Activated T-cell treated with anti-CD3 and anti-CD28 coated beads, Interleukin-2, amount 50 U/mL, for 24 hours (primary cell): Measurements from ENCODE around the gene TMEM186.
"Not testable (repeated sequence)": the region's sequence is repeated elsewhere in the genome, so short reads cannot be mapped to it uniquely, and the experiment has no call there.

Source experiments
- DNase-seq: peaks from one replicate; pipeline ENCODE4 v3.0.0-alpha.2; 2020
- H3K27ac Mint-ChIP-seq: 2 replicates; pipeline ENCODE4 v1.8.0; 2020; ENCODE audit warnings: mild to moderate bottlenecking, mixed read lengths
- H3K27me3 Mint-ChIP-seq: 2 replicates; pipeline ENCODE4 v1.8.0; 2020; ENCODE audit warnings: mixed read lengths
- H3K36me3 Mint-ChIP-seq: 2 replicates; pipeline ENCODE4 v1.8.0; 2020; ENCODE audit warnings: low read depth, mixed read lengths
- H3K4me1 Mint-ChIP-seq: 2 replicates; pipeline ENCODE4 v1.8.0; 2020; ENCODE audit warnings: low read depth, mixed read lengths
- H3K4me3 Mint-ChIP-seq: 2 replicates; pipeline ENCODE4 v1.8.0; 2020; ENCODE audit warnings: mild to moderate bottlenecking, moderate library complexity, mixed read lengths
- H3K9me3 Mint-ChIP-seq: 2 replicates; pipeline ENCODE4 v1.8.0; 2020; ENCODE audit warnings: mixed read lengths

Gene TMEM186

GRCh38 chr16:8768283-8768682 is 29.2 kb downstream of the TMEM186 start:
- Mint-ChIP-seq H3K27ac (no peak overlapping the region), H3K27me3 (no peaks in the 10 kb centered on the region), H3K9me3 (no peaks in the 10 kb centered on the region), H3K4me1 (no peaks in the 10 kb centered on the region), H3K36me3 (peaks cover 41% of the 10 kb centered on the region), H3K4me3 (no peak overlapping the region)
- no peak for DNase-seq

- Mint-ChIP-seq H3K4me3 (no peak overlapping the region), H3K9me3 (no peaks in the 10 kb centered on the region), H3K4me1 (no peaks in the 10 kb centered on the region), H3K36me3 (peaks cover 31% of the 10 kb centered on the region), H3K27ac (no peak overlapping the region), H3K27me3 (no peaks in the 10 kb centered on the region)
- no peak for DNase-seq
These were observed 30.3 kb downstream of the TMEM186 start for GRCh38 chr16:8767176-8767575.

GRCh38 chr16:8764525-8765250 is 32.8 kb downstream of the TMEM186 start:
- no peak for DNase-seq
- H3K27me3 Mint-ChIP-seq = no peaks in the 10 kb centered on the region
- H3K4me3 Mint-ChIP-seq = no peak overlapping the region
- H3K27ac Mint-ChIP-seq = no peak overlapping the region
- no peaks in the 10 kb centered on the region for H3K4me1 Mint-ChIP-seq
- H3K9me3 Mint-ChIP-seq = no peaks in the 10 kb centered on the region
- peaks cover 30% of the 10 kb centered on the region for H3K36me3 Mint-ChIP-seq

GRCh38 chr16:8763899-8764298 is 33.5 kb downstream of the TMEM186 start:
- DNase-seq = no peak
- Mint-ChIP-seq H3K9me3 (no peaks in the 10 kb centered on the region), H3K36me3 (peaks cover 28% of the 10 kb centered on the region), H3K4me1 (no peaks in the 10 kb centered on the region), H3K27me3 (no peaks in the 10 kb centered on the region), H3K4me3 (no peak overlapping the region), H3K27ac (no peak overlapping the region)

GRCh38 chr16:8763083-8763482 is 34.4 kb downstream of the TMEM186 start:
- Mint-ChIP-seq H3K4me1 (no peaks in the 10 kb centered on the region), H3K4me3 (no peak overlapping the region), H3K27ac (no peak overlapping the region), H3K9me3 (no peaks in the 10 kb centered on the region), H3K27me3 (no peaks in the 10 kb centered on the region), H3K36me3 (peaks cover 22% of the 10 kb centered on the region)
- DNase-seq = no peak

GRCh38 chr16:8762254-8762653 is 35.2 kb downstream of the TMEM186 start:
- Mint-ChIP-seq H3K4me3 (no peak overlapping the region), H3K9me3 (no peaks in the 10 kb centered on the region), H3K27me3 (no peaks in the 10 kb centered on the region), H3K27ac (no peak overlapping the region), H3K4me1 (no peaks in the 10 kb centered on the region), H3K36me3 (peaks cover 25% of the 10 kb centered on the region)
- DNase-seq = no peak

- no peaks in the 10 kb centered on the region for H3K9me3 Mint-ChIP-seq
- H3K27ac Mint-ChIP-seq = no peak overlapping the region
- no peaks in the 10 kb centered on the region for H3K27me3 Mint-ChIP-seq
- H3K4me1 Mint-ChIP-seq = no peaks in the 10 kb centered on the region
- no peak overlapping the region for H3K4me3 Mint-ChIP-seq
- H3K36me3 Mint-ChIP-seq = peaks cover 26% of the 10 kb centered on the region
- DNase-seq = no peak
These were observed 36.4 kb downstream of the TMEM186 start for GRCh38 chr16:8761078-8761477.

GRCh38 chr16:8760021-8760420 is 37.4 kb downstream of the TMEM186 start:
- H3K9me3 Mint-ChIP-seq = no peaks in the 10 kb centered on the region
- no peak for DNase-seq
- H3K36me3 Mint-ChIP-seq = peaks cover 21% of the 10 kb centered on the region
- no peaks in the 10 kb centered on the region for H3K27me3 Mint-ChIP-seq
- H3K4me1 Mint-ChIP-seq = no peaks in the 10 kb centered on the region
- no peak overlapping the region for H3K4me3 Mint-ChIP-seq
- no peak overlapping the region for H3K27ac Mint-ChIP-seq

- H3K27ac Mint-ChIP-seq = no peak overlapping the region
- H3K4me1 Mint-ChIP-seq = no peaks in the 10 kb centered on the region
- no peaks in the 10 kb centered on the region for H3K27me3 Mint-ChIP-seq
- DNase-seq = no peak
- no peaks in the 10 kb centered on the region for H3K9me3 Mint-ChIP-seq
- no peak overlapping the region for H3K4me3 Mint-ChIP-seq
- peaks cover 18% of the 10 kb centered on the region for H3K36me3 Mint-ChIP-seq
These were observed 39.4 kb downstream of the TMEM186 start for GRCh38 chr16:8758022-8758421.

GRCh38 chr16:8756755-8757154 is 40.7 kb downstream of the TMEM186 start:
- Mint-ChIP-seq H3K27me3 (no peaks in the 10 kb centered on the region), H3K36me3 (peaks cover 24% of the 10 kb centered on the region), H3K4me3 (no peak overlapping the region), H3K9me3 (no peaks in the 10 kb centered on the region), H3K27ac (no peak overlapping the region), H3K4me1 (no peaks in the 10 kb centered on the region)
- DNase-seq = no peak

- H3K36me3 Mint-ChIP-seq = peaks cover 31% of the 10 kb centered on the region
- H3K9me3 Mint-ChIP-seq = no peaks in the 10 kb centered on the region
- DNase-seq = no peak
- no peaks in the 10 kb centered on the region for H3K4me1 Mint-ChIP-seq
- H3K4me3 Mint-ChIP-seq = no peak overlapping the region
- H3K27ac Mint-ChIP-seq = no peak overlapping the region
- no peaks in the 10 kb centered on the region for H3K27me3 Mint-ChIP-seq
These were observed 43.9 kb downstream of the TMEM186 start for GRCh38 chr16:8753416-8754054.

GRCh38 chr16:8752706-8753105 is 44.7 kb downstream of the TMEM186 start:
- Mint-ChIP-seq H3K36me3 (peaks cover 27% of the 10 kb centered on the region), H3K27me3 (no peaks in the 10 kb centered on the region), H3K9me3 (no peaks in the 10 kb centered on the region), H3K4me1 (no peaks in the 10 kb centered on the region), H3K27ac (no peak overlapping the region), H3K4me3 (no peak overlapping the region)
- no peak for DNase-seq

GRCh38 chr16:8751481-8752311 is 45.7 kb downstream of the TMEM186 start:
- no peaks in the 10 kb centered on the region for H3K4me1 Mint-ChIP-seq
- H3K27ac Mint-ChIP-seq = no peak overlapping the region
- H3K36me3 Mint-ChIP-seq = peaks cover 24% of the 10 kb centered on the region
- no peaks in the 10 kb centered on the region for H3K27me3 Mint-ChIP-seq
- no peak for DNase-seq
- no peaks in the 10 kb centered on the region for H3K9me3 Mint-ChIP-seq
- H3K4me3 Mint-ChIP-seq = no peak overlapping the region

GRCh38 chr16:8748944-8749343 is 48.5 kb downstream of the TMEM186 start:
- not testable (repeated sequence) for H3K4me3 Mint-ChIP-seq, H3K4me1 Mint-ChIP-seq, H3K27me3 Mint-ChIP-seq, H3K9me3 Mint-ChIP-seq, H3K27ac Mint-ChIP-seq, DNase-seq
- peaks cover 25% of the 10 kb centered on the region for H3K36me3 Mint-ChIP-seq
